Activated CD4-positive, CD25-positive, alpha-beta regulatory T cell treated with anti-CD3 and anti-CD28 coated beads, Interleukin-2, amount 50 U/mL, for 24 hours (primary cell): Measurements from ENCODE around the gene RGS19.

Experiments used
- ATAC-seq, 2 donors: fragments of 150-1000 bp; cut with Tn5 transposase; one replicate each; pipeline ENCODE4 v1.10.0; 2021; ENCODE audit warnings: mild to moderate bottlenecking in 1 of 2, moderate library complexity in 1 of 2

The RGS19 gene

GRCh38 chr20:64076061-64076997 is 3.0 kb downstream of the RGS19 start:
- no peak for ATAC-seq

- ATAC-seq, result no peak
Measured at GRCh38 chr20:64075556-64075955, 3.8 kb downstream of the RGS19 start.

GRCh38 chr20:64074963-64075362 is 4.4 kb downstream of the RGS19 start:
- no peak for ATAC-seq

- no peak for ATAC-seq
Measured at GRCh38 chr20:64074184-64074789, 5.0 kb downstream of the RGS19 start.

GRCh38 chr20:64073476-64074183 is 5.7 kb downstream of the RGS19 start:
- ATAC-seq, result no peak

- no peak for ATAC-seq
Measured at GRCh38 chr20:64072498-64073063, 6.7 kb downstream of the RGS19 start.

GRCh38 chr20:64071341-64072332 is 7.7 kb downstream of the RGS19 start:
- ATAC-seq, result no peak

GRCh38 chr20:64070244-64070993 is 8.9 kb downstream of the RGS19 start:
- ATAC-seq, result no peak

GRCh38 chr20:64069614-64070243 is 9.6 kb downstream of the RGS19 start:
- ATAC-seq, result no peak

GRCh38 chr20:64069209-64069613 is 10.1 kb downstream of the RGS19 start:
- no peak for ATAC-seq

- ATAC-seq, result no peak
Measured at GRCh38 chr20:64068386-64069208, 10.7 kb downstream of the RGS19 start.

GRCh38 chr20:64067733-64068307 is 11.5 kb downstream of the RGS19 start:
- ATAC-seq, result no peak

- ATAC-seq, result no peak
Measured at GRCh38 chr20:64067005-64067632, 12.2 kb downstream of the RGS19 start.

GRCh38 chr20:64065974-64066343 is 13.4 kb downstream of the RGS19 start:
- ATAC-seq, result peak; percentile 10 to 36

- no peak for ATAC-seq
Measured at GRCh38 chr20:64065062-64065973, 14.0 kb downstream of the RGS19 start.

GRCh38 chr20:64064145-64064698 is 15.1 kb downstream of the RGS19 start:
- no peak for ATAC-seq

GRCh38 chr20:64063389-64064144 is 15.8 kb downstream of the RGS19 start:
- no peak for ATAC-seq
